Stimulated activated CD8-positive, alpha-beta memory T cell treated with anti-CD3 and anti-CD28 coated beads, Interleukin-7, amount 100 ng/mL, for 24 hours (primary cell): ENCODE data around the gene VENTX.

Source experiments
- DNase-seq: peaks from one replicate; pipeline ENCODE4 v3.0.0-alpha.2; 2020; ENCODE audit warnings: low read depth

VENTX gene

DNA sequence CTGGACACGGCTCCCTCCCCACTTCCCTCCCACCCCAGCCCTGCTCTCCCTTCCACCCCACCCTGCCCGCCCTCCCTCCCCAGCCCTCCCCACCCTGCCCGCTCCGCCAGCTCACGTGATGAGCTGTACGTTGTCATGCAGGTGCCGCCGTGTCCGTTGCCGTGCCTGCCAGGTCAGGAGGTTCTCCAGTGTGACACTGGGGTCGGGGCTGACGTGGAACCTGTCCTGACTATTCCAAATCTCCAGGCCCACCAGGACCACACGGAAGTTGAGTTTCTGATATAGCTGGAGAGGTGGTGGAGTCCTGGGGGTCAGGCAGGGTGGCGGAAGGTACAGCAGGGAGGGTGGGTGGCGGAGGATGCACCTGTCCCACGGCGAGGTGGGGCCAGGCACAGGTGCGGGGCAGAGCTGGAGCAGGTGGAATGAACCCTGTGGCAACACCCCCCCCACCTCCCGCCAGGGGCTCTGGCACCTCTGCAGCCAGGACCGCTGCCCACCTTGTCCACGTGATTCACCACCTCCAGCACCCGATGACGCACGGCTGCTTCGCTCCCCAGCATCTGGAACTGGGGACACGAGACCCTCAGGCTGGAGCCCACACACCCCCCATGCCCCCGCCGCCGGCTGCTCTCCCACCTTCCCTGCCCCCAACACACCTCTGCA, 34.8 kb downstream of the VENTX start:
- no peak for DNase-seq

DNA sequence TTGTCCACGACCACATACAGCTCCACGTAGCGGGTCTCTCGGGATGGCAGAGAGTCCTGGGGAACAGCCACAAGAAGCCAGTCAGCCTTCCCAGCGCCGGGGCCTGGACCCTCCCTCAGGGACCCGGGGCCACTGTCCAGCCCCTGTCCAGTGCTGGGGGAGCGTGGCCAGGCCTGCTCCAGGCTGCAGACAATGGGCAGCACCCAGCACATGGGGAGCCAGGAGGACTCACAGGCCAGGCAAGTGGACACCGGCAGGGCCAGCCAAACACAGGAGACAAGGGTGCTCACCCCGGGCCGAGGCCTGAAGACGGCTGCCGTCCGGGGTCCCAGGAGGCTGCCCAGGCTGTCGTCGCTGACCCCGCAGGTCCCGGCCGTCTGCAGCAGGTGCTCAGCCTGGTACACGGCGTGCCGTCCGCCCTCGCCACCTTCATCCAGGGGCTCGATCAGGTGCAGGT, 35.3 kb downstream of the VENTX start:
- DNase-seq: no peak

DNA sequence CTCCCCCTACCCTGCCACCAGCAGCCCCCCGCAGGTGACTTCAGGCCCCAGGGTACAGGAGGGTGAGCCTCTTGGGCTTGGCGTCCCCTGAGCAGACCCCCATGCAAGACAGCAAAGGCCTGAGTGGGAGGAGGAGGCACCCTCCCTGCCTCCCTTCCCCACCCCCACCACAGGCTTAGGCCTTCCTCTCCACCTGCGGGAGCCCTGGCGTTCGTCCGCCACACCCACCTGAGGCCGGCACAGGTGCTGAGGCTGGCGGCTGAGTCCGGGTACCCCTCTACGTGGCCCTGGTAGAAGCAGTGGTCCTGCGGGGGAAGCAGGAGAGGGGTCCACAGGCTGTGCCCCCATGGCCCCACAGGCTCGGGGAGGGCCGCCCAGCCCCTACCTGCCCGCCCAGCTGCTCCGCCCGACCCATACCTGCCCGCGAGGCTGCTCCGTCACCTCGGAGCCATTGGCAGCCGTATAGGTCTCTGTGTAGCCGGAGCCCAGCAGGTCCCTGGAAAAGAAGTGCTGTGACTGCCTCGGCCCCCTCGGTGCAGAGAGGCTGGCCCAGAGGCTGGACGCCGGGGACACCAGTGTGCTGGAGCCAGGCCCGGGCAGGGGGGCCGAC, 36.0 kb downstream of the VENTX start:
- no peak for DNase-seq

DNA sequence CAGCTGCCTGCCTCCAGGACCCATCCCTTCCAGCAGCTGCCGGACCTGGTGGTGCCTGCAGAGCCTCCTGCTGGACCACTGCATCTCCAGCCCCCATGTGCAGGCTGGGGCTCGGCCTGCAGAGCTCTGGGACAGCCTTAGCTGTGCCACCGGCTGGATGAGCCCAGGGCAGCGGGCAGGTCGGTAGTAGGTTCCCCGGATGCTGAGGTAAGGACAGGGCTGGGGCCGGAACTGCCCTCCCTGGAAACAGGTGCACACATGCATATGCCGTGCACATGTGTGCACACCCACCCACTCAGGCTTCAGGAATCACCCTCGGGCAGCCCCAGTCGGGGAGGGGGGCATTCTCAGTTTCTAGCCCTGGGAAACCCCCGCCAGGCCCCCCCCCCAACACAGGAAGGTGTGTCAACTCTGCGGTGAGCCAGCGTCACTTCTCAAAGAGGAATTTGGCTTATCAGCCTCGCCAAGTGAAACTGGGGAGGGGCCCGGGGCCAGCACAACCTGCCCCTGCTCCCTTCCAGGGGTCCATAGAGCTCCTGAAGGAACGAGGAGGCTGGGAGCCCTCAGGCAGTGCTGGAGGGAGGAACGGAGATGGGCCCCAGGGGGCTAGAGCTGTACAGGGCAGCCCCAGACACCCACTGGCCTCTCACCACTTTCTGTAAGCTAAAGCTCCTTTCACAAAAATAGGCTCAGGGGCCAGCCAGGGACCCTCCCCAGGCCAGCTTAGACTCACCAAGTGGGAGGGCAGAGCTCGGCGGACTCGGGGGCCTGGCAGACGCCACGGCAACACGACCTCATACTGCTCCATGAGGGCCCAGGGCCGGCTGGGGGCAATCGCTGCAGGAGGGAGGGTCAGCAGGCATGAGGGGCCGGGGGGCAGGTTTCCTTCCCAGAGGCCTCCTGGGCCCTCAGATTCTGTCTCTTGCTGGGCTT, 37.4 kb downstream of the VENTX start:
- DNase-seq: peak; percentile 65

DNA sequence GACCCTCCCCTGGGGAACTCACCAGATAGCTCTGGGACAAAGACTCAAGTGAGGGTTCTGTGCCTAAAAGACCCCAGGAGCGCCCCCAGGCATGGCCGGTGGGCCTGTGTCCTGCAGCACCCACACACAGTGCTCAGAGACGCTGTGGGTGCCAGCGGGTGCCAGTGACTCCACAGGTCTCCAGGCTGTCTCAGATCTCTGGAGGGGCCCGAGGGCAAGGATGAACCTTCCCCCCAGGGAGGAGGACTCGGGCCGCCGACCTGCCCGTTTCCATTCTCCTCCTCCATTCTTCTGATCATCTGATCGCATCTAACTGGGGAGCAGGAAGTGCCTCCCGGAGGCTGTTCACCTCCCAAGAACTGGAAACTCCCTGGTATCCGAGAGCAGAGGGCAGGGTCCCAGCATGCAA, 38.0 kb downstream of the VENTX start:
- no peak for DNase-seq

DNA sequence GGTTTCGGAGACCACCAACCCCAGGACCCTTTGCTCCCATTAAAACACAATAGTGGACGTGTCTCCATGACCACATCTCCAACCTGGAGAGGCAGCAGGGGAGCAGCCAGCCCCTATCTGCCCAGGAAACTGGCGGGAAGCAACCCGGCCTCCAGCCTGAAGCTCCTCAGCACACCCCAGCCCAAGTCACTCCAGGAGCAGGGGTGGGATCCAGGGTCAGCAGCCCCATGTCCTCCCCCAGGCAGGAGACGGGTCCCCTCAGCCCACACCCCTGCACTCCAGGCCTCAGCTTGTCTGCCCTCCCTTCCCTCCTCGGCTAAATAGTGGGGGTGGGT, 38.4 kb downstream of the VENTX start:
- DNase-seq: no peak

DNA sequence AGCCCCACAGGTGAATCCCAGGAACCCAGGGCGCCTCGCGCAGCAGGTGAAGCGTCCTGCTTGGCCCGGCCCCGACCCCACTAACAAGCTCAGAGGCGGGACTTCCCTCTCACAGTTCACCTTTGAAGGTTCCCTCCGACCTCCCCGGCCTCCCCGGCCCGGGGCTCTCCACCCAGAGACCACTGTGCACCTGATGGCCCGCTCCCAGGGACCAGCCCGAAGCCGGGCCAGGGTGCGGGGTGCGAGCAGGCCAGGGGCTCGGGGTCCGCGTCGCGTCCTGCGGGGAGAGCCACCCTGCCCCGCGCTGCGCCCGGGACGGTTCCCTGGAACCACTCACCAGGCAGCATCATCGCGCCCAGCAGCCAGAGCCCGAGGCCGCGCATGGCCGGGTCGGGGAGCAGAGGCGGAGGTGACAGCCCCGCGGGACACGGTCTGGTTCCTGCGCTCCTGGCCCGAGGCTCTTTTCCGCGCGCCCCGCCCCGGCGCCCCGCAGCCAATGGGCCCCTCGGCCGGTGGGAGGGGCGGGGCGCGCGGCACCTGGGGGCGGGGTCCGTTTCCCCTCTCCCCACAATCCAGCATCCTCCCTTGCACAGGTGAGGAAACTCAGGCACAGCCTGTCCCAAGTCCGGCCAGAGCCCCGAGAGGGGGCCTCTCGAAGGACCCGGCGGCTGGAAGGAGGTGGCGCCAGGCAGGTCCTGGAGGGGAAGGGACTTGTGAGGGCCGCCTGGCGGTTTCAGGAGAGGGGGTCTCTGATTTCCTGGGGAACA, 39.0 kb downstream of the VENTX start, which contains the start of gene ADAM8:
Gene ADAM8, minus strand, starts transcription at position 434 of the 767 bp plus-strand sequence. Its CDS starts 51 bp downstream, at position 383.
- DNase-seq: peak; percentile 48

DNA sequence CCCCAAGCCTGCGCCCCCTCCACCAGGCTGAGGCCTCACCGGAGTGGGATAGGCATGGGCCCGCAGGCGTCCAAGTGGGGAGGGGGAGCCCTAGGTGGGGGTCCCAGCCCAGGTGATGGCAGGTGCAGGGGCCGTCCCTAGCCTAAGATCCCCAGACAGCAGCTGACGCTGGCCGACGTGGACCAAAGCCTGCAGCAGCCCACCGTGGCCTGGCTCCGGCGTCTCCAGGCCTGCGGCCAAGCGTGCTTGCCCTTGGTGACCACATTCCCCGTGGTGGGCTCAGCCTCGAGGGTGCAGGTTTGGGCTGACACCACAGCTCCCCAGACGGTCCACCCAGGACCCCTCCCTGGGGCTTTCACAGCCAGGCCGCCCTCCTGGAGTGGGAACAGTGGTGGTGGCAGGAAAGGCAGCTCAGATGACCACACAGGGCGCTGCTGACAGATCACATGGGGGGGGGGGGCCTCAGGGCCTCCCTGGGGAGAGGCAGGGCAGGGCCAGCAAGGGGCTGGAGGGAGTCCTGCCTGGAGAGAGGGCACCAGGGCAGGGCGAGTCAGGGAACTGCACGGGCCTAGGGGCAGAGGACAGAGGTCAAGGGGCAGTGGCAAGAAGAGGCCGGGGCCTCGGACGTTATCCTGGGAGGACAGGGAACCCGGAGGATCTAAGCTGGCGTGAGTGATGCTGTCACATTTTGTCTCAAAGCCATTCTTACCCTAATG, 39.8 kb downstream of the VENTX start:
- no peak for DNase-seq

DNA sequence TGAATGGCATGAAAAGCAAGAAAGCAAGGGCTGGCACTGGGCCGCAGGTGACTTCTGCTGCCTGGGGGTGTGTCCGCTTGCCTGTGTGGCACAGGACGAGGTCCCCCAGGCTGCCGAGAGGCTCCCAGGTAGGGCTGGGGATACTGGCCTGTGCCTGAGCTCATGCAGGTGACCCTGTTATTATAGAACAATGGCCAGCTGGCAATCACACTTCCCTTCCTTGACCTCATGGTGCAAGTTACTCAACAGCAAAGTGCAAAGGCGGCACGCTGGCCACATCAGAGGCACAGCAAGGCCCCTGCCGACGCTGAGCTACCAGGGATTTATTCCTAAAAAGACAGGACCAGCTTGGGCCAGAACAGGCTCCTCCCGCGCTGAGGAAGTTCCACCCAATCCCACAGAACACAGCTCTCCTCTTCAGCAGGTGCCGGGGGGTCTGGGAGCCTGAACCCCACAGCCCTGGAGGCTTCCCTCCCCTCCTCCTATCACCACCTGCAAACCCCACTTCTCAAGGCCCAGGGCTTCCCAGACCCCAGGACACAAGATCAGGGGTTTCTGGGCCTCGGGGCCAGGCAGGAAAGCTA, 40.4 kb downstream of the VENTX start:
- DNase-seq: no peak

DNA sequence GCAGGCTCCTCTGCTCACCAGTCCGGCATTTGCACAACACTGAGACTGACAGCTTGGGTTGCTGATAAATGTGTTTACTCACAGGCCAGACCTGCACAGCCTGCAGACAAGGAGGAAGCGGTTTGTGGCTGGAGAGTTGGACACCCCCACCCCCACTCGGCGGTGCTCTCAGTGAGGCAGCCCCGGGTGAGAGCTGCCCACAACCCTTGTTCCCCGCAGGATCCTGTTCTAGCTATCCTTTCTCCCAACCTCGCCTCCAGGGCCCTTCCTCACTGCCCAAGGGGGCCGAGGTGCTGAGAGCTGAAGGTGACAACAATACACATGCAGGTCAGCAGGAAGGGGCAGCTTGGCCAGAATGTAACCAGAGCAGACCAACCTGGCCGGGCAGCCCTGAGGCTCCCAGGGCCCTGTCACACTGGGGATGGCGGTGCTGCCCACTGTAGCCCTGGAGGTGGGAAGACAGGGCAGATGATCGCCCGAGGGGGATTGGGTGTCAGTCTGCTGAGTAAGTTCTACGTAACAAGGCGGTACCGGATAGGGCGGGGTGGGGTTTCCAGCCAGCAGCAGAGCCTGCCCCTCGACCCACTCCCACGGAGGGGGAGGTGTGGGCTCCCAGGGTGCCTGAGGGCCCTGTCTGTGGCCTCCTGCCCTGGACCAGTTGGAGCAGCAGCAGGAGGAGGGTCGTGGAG, 41.1 kb downstream of the VENTX start:
- peak; percentile 35 for DNase-seq

DNA sequence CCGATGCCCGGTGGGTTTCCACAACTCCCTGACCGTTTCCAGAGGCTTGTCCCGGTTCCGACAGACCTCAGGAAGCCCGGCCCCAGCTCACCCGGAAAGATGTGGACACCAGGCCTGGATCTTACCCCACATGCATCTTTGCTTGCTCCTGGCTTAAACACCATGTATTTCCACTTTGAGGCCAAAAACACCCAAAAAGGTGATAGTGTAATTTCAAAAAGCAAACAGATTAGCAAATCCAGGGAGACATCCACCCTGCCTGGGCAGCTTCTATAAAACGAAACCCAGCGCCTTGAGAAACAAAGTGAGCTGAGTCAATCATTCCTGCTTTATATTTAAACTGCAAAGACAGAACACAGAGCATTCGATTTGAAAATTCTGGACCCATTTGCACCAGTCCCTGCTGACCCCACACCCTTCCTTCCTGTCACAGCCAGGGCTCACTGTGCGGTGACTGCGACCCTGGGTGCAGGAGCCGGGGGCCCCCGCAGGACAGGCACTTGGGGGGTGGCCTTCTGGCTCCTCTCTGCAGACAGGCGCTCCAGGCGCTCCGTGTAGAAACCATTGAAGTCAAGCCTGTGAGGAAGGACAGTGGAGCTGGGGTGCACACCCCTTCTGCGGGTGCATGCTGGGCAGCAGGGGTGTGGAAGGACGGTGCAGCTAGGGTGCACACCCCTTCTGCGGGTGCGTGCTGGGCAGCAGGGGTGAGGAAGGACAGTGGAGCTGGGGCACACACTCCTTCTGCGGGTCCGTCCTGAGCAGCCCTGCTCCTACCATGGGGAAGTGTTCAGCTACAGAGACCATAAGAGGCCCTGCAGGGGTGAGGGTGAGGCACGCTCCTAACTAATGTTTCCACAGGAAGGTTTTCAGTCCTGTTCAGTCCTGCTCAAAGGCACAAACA, 41.9 kb downstream of the VENTX start:
- DNase-seq: no peak

DNA sequence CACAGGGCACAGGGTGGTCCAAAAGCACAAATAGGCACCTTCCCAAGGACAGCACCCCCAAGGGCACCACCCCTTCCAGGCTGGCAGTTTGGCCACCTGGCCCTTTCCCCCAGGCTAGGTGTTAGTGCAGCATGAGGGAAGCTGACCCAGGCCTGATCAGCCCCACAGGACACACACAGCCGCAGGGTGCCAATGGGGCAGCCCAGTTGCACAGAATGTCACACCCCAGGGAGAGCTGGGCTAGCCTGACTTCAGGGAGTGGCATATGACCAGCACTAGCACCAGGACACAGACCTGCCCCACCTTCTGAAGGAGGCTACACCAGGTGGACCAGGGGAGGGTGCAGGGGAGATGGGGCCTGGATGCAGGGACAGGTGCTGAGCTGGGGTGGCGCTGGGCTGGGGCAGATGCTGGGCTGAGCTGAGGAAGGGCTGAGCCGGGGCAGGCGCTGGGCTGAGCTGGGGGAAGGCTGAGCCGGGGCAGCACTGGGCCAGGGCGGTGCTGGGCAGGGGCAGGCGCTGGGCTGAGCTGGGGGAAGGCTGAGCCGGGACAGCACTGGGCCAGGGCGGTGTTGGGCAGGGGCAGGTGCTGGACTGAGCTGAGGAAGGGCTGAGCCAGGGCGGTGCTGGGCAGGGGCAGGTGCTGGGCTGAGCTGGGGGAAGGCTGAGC, 42.9 kb downstream of the VENTX start:
- no peak for DNase-seq

DNA sequence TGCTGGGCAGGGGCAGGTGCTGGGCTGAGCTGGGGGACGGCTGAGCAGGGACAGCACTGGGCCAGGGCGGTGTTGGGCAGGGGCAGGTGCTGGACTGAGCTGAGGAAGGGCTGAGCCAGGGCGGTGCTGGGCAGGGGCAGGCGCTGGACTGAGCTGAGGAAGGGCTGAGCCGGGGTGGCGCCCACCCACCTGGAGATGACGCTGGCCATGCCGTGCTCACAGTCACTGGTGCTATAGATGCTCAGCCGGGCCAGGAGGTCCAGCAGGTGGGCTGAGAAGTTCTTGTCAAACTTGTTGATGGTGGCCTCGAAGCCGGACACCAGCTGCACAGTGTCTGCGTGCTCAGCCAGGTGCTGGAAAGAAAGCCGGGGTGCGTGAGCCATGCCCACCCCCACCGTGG, 43.4 kb downstream of the VENTX start:
- no peak for DNase-seq

DNA sequence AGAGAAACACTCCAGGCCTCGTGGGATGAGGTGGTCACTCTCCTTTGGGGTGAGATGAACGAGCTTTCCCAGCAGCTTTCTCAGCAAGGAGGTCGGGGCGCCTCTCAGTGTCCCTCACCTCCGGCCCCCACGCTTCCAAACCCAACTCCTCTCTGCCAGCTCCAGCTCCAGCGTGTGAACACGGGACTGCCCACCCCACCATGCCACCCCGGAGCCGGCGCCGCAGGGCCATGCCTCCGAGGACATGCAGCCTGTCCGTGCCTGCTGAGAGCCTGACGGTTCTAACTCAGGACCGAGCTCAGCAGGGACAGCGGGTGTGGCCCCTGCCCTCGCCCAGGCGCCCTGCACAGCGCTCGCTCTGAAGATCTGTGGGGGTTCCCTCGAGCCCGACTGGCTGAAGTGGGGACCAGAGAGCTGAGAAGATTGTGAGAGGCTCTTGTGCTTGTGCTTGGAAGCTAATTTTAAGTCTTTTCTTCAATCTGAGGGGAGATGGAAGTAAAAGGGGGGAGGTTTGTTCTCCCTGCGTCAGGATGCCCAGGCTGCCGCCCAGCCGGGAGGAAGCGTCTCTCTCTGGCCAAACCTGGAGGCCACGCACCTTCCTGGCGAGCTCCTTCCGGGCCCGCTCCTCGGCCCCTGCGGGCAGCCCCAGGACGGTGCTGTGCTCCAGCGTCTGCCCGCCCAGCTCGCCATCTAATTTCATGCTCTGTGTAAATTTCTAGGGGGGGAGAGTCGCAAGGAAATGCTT, 44.1 kb downstream of the VENTX start:
- no peak for DNase-seq

DNA sequence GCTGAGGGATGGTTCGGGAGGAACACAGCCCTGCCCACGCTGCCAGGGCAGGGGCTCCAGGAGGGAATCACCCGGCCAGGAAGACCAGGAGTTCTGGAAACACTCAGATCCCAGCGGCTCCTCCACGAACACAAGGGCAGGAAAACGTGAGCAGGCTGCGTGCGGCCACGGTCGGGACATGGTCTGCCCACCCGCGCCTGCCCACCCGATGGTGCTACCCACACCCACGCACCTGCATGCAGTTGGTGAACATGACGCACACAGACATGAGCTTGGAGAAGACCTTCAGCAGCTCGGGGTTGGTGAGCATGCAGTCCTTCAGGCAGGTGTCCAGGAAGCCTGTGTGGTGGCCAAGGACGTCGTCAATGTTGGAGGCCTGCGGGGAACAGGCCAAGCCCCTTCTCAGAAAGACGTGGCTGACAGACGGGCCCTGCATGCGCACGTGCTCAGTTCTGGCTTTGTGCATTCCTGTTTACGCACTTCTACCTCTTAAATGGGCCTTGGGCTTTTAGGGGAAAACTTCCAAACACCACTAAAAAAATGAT, 45.3 kb downstream of the VENTX start:
- DNase-seq: no peak

DNA sequence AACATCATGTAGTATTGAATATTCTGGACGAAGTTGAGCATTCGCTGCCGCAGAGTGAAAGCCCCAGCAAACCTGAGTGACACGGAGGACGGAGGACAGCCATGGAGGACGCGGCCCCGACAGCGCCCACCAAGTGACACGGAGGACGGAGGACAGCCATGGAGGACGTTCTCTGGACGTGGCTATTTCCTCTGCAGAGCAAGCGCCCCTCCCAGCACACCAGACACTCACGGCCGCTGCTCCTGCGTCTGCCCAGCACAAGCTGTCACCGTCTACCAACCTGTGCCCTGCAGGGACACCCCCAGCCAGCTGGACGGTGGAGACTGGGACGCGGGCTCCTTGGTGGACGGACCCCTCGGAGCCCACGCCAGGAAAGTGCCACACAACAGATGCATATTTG, 46.3 kb downstream of the VENTX start:
- DNase-seq: no peak

DNA sequence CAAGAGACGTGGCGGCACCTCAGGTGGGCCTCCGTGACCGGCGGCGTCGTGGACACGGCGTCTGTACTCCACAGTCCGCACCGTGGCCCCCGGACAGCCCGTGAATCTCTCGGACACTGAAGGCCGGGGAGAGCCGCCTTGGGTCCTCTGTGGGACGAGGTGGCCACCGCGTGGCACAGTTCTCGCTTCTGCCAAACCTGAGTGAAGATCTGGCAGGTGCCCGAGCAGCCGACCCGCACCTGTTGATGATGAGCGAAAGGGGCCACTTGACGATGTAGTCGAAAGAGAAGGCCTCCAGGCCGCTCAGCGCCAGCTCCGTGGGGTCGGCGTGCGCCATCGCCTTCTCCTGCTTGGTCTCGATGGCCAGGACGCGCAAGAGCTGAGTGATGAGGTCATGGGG, 47.6 kb downstream of the VENTX start:
- no peak for DNase-seq

DNA sequence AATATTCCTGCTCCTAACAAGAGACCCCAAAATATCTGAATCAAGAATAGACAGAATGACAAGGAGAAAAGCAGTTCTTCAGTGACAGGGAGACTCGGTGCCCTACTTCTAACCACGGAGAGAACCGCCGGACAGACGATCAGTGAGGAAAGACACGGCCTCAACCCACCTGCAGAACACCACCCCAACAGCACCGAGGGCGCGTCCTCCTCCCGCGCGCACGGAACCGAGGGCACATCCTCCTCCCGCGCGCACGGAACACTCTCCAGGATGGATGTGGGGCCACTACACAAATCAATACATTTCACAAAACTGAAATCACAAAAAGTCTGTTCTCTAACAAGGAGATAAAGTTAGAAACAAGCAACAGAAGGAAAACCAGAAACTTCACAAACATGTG, 48.7 kb downstream of the VENTX start:
- DNase-seq: no peak
